GM12865 (cell line): ENCODE data around the gene SPEF2.

Experiments
- DNase-seq: peaks from one replicate; pipeline ENCODE4 v3.0.0; 2010; ENCODE audit warnings: low read depth
- H3K4me3 ChIP-seq: 2 replicates; pipeline ENCODE4 v1.5.1; 2011; ENCODE audit warnings: mild to moderate bottlenecking, low read depth, low read length, control low read depth
- CTCF ChIP-seq: IDR thresholded peaks from 2 replicates; pipeline ENCODE4 v1.5.1; 2011; ENCODE audit warnings: low read length, control low read depth, low read depth, inconsistent platforms; ENCODE audit not compliant: insufficient read depth; ENCODE audit errors: missing control alignments

SPEF2 gene

DNA sequence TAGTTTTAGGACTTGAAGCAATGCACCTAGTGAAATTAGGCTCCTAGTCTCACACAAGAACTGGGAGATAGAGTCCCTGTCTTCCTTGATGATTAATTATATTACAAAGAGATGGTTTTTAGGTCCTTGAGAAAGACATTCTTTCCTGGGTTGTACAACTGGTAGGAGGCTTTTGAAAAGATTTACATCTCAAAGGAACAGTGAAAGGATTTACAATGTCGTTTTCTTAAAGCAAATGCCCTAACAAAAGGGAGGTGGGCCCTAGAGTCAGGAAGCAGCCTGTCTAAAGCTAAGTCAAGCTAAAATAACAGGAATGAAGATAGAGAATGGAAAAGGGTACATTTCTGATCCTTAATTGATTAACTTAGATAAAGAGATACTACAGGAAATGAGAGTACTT, 136.8 kb downstream of the SPEF2 start:
- TF ChIP-seq CTCF = no peak
- no peak overlapping the region for H3K4me3 ChIP-seq
- no peak for DNase-seq

- TF ChIP-seq CTCF = no peak
- DNase-seq = no peak
- H3K4me3 ChIP-seq = no peak overlapping the region
Measured at GRCh38 chr5:35755966-35756365, 138.3 kb downstream of the SPEF2 start.

- no peak overlapping the region for H3K4me3 ChIP-seq
- no peak for TF ChIP-seq CTCF
- DNase-seq = no peak
Measured at GRCh38 chr5:35758151-35758724, 140.6 kb downstream of the SPEF2 start.

DNA sequence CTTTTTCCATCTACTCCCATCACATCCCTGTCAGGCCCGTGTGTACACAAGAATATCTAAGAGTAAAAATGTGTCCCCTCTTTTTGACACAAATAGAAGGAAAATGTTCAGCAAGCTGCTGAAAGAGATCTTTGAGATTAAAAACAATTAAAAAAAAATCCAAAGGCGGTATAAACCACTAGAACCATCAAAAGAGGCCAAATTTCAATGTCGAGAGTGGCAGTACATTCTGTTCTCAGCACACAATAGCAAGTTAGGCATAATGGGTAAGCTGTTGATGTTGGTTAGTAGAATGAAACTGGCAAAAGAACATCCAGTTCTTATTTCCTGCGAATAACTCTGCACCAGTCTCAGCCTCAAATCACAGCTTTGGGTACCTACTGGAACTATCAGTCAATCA, 143.9 kb downstream of the SPEF2 start:
- no peak for TF ChIP-seq CTCF
- H3K4me3 ChIP-seq = no peak overlapping the region
- no peak for DNase-seq

- no peak overlapping the region for H3K4me3 ChIP-seq
- no peak for TF ChIP-seq CTCF
- no peak for DNase-seq
Measured at GRCh38 chr5:35762368-35762767, 144.7 kb downstream of the SPEF2 start.

DNA sequence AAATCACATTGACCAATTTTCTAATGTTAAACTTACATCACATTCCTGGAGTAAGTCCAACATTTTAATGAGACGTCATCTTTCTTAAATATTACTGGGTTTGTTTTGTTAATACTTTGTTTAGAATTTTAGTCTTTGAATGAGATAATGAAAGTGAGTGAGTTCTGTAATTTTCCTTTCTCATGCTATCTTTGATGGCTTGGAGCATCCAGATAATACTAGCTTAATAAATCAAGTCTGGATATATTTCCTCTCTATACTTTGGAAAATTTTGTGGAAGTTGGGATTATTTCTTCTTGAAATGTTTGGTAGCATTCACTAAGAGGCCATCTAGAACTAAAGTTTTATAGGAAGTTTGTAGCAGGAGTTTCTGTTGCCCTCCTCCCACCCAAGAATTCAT, 148.3 kb downstream of the SPEF2 start:
- no peak overlapping the region for H3K4me3 ChIP-seq
- DNase-seq = no peak
- no peak for TF ChIP-seq CTCF

DNA sequence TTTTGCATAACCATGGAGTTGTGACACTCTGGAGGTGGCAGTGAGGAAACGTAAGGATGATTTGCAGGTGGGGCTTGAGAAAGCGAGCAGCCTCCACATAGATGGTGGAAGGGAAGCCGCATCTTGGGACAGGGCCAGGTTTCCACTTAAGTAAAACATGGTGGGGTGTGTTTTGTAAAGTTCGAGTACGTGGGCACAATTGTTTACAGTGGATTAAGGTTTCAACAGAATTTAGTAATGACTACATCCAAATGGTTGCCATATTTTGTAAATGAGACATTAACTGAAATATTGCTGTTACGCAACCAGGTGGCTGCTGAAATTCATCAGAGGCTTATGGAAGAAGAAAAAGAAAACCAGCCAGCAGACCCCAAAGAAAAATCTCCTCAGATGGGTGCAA, 153.6 kb downstream of the SPEF2 start:
- DNase-seq = no peak
- no peak overlapping the region for H3K4me3 ChIP-seq
- no peak for TF ChIP-seq CTCF
